HepG2 (cell line): Measurements from ENCODE around the gene STIM2. TPM values are rescaled to one million over a fixed set of nuclear protein-coding genes. Genes with fewer than 3 reads are reported as not detected.

Experiments
- AKNA ChIP-seq: sonication (generic); formaldehyde crosslinking; IDR thresholded peaks from 2 replicates; pipeline ENCODE4 v1.4.0; 2020; ENCODE audit warnings: missing genetic modification reagents, borderline replicate concordance
- ARNT ChIP-seq: fragments of 450-650 bp; IDR thresholded peaks from 2 replicates; pipeline ENCODE4 v1.6.1; 2017
- CENPT ChIP-seq: sonication (generic); formaldehyde crosslinking; IDR thresholded peaks from 2 replicates; pipeline ENCODE4 v1.8.0; 2022; ENCODE audit warnings: low read depth, mild to moderate bottlenecking, moderate library complexity, missing genetic modification reagents
- DDIT3 ChIP-seq: sonication (generic); formaldehyde crosslinking; IDR thresholded peaks from 2 replicates; pipeline ENCODE4 v1.4.0; 2020; ENCODE audit warnings: mild to moderate bottlenecking, missing genetic modification reagents
- E2F5 ChIP-seq: sonication (generic); formaldehyde crosslinking; conservative IDR thresholded peaks from 2 replicates; pipeline ENCODE4 v1.4.0; 2020; ENCODE audit warnings: missing genetic modification reagents
- KDM2A ChIP-seq: sonication (generic); formaldehyde crosslinking; IDR thresholded peaks from 2 replicates; pipeline ENCODE4 v1.4.0; 2020; ENCODE audit warnings: low read depth, missing genetic modification reagents, borderline replicate concordance
- MAFF ChIP-seq: IDR thresholded peaks from 2 replicates; pipeline ENCODE4 v1.6.1; 2011; ENCODE audit warnings: low read depth, low read length, improper control_type of control experiment
- MAX ChIP-seq: IDR thresholded peaks from 2 replicates; pipeline ENCODE4 v1.6.1; 2012; ENCODE audit warnings: inconsistent platforms
- MTA3 ChIP-seq: sonication (generic); formaldehyde crosslinking; IDR thresholded peaks from 2 replicates; pipeline ENCODE4 v1.4.0; 2020; ENCODE audit warnings: missing genetic modification reagents
- RCOR2 ChIP-seq: IDR thresholded peaks from 2 replicates; pipeline ENCODE4 v1.6.1; 2016; ENCODE audit warnings: missing biosample characterization, missing genetic modification reagents
- RORA ChIP-seq: sonication (generic); formaldehyde crosslinking; IDR thresholded peaks from 2 replicates; pipeline ENCODE4 v1.5.0; 2020; ENCODE audit warnings: mild to moderate bottlenecking, missing genetic modification reagents, moderate library complexity
- TRIM22 ChIP-seq: fragments of 450-650 bp; IDR thresholded peaks from 2 replicates; pipeline ENCODE4 v1.6.1; 2017
- ZFY ChIP-seq: sonication (generic); formaldehyde crosslinking; IDR thresholded peaks from 2 replicates; pipeline ENCODE4 v1.4.0; 2020; ENCODE audit warnings: missing genetic modification reagents
- ZHX1 ChIP-seq: sonication (generic); formaldehyde crosslinking; IDR thresholded peaks from 2 replicates; pipeline ENCODE4 v1.8.1; 2022; ENCODE audit warnings: low read depth, mild to moderate bottlenecking, missing genetic modification reagents
- ZMAT3 ChIP-seq: sonication (generic); formaldehyde crosslinking; conservative IDR thresholded peaks from 2 replicates; pipeline ENCODE4 v1.7.0; 2021; ENCODE audit warnings: missing genetic modification reagents
- ZNF619 ChIP-seq: sonication (generic); formaldehyde crosslinking; IDR thresholded peaks from 2 replicates; pipeline ENCODE4 v1.4.0; 2020; ENCODE audit warnings: mild to moderate bottlenecking, missing genetic modification reagents
- ZNF777 ChIP-seq: sonication (generic); formaldehyde crosslinking; IDR thresholded peaks from 2 replicates; pipeline ENCODE4 v1.4.0; 2020; ENCODE audit warnings: missing genetic modification reagents
- ZNF790 ChIP-seq: sonication (generic); formaldehyde crosslinking; IDR thresholded peaks from 2 replicates; pipeline ENCODE4 v1.8.0; 2022; ENCODE audit warnings: missing genetic modification reagents, mild to moderate bottlenecking, borderline replicate concordance
- polyA plus RNA-seq, 8 experiments: library from polyadenylated mRNA; depleted of rRNA in 3 of 8; stranded (reverse) in 7 of 8; unstranded in 1 of 8; fragments of >200 nt; fragmentation: Illumina TruSeq in 4 of 8; extraction: Trizol in 4 of 8; gene quantifications; 2 replicates each; pipeline versions ENCODE4 v1.2.1 to v1.2.3, GENCODE V29; 2011 to 2016; ENCODE audit warnings: low read depth in 4 of 8, missing spikeins in 1 of 8, mixed read lengths in 1 of 8; ENCODE audit not compliant: insufficient read depth in 1 of 8
- total RNA-seq, 5 experiments: library from RNA; depleted of rRNA; stranded (reverse); fragments of >200 nt; fragmentation: Illumina TruSeq; extraction: Trizol; gene quantifications; 2 replicates each; pipeline ENCODE4 v1.2.3, GENCODE V29; 2016; ENCODE audit warnings: low read depth in 1 of 5

STIM2 gene
- total and polyA plus RNA-seq, 2 of the 13 experiments (the other 11 are each of a cell fraction or from before 2014, with no cell fraction given) = 19.3 to 19.4 TPM

GRCh38 chr4:26821677-26822503, 38.8 kb upstream of the STIM2 start (continued):
- no peak for TF ChIP-seq TRIM22
- TF ChIP-seq DDIT3 (CRISPR knock-in tag) = no peak
- 0 out of 2 replicates have a peak, but pooled peaks have one; percentile 36 for TF ChIP-seq ZNF619 (CRISPR knock-in tag)
- TF ChIP-seq ZMAT3 = 0 out of 2 replicates have a peak, but pooled peaks have one; percentile 18
- no peak for TF ChIP-seq E2F5 (CRISPR knock-in tag)
- TF ChIP-seq MAX = no peak; the same call in 1 of the 2 replicates
- no peak for TF ChIP-seq MTA3 (CRISPR knock-in tag)
- TF ChIP-seq KDM2A (CRISPR knock-in tag) = peak; percentile 55
- TF ChIP-seq ARNT = no peak
- no peak for TF ChIP-seq AKNA (CRISPR knock-in tag)
- TF ChIP-seq ZHX1 = no peak
- TF ChIP-seq CENPT (CRISPR knock-in tag) = no peak
- TF ChIP-seq ZNF790 (CRISPR knock-in tag) = no peak
- TF ChIP-seq RCOR2 (CRISPR knock-in tag) = peak; percentile 30; the same call in 1 of the 2 replicates
- TF ChIP-seq RORA = no peak
- TF ChIP-seq MAFF = 0 out of 2 replicates have a peak, but pooled peaks have one; percentile 16
- TF ChIP-seq ZFY (CRISPR knock-in tag) = peak; percentile 51; the same call in 1 of the 2 replicates
- TF ChIP-seq ZNF777 (CRISPR knock-in tag) = no peak
